HCT116 (cell line): ENCODE results near the gene OR2T1.
"Not testable (repeated sequence)": the region's sequence is repeated elsewhere in the genome, so short reads cannot be mapped to it uniquely, and the experiment has no call there.

Source experiments
- EZH2 ChIP-seq: fragments of 200-600 bp; sonication (generic); IDR thresholded peaks from 2 replicates; pipeline ENCODE4 v1.6.1; 2017; ENCODE audit warnings: antibody characterized with exemption, mixed run types
- JUND ChIP-seq: IDR thresholded peaks from 2 replicates; pipeline ENCODE4 v1.6.1; 2012
- POLR2A ChIP-seq: IDR thresholded peaks from 2 replicates; pipeline ENCODE4 v1.7.0; 2011; ENCODE audit warnings: borderline replicate concordance; ENCODE audit not compliant: insufficient read depth, insufficient read length; ENCODE audit errors: extremely low read depth
- SIN3A ChIP-seq: IDR thresholded peaks from 2 replicates; pipeline ENCODE4 v1.6.1; 2012; ENCODE audit warnings: low read depth
- ZNF274 ChIP-seq: fragments of 200-500 bp; sonication (Bioruptor generic); IDR thresholded peaks from 2 replicates; pipeline ENCODE4 v1.6.1; 2014; ENCODE audit warnings: mild to moderate bottlenecking, low read depth, low read length, inconsistent platforms
- TF ChIP-seq, protein P1 (sequence below), 3 experiments: fragments of 200-600 bp in 1 of 3; sonication (generic) in 1 of 3; IDR thresholded peaks in 2 of 3; conservative IDR thresholded peaks in 1 of 3; 2 replicates each; pipeline ENCODE4 v1.5.1; 2012 to 2017; ENCODE audit warnings: low read depth in 2 of 3, low read length in 2 of 3, antibody characterized with exemption in 1 of 3, borderline replicate concordance in 1 of 3, control low read depth in 1 of 3, mild to moderate bottlenecking in 1 of 3, mixed read lengths in 1 of 3, mixed run types in 1 of 3, moderate library complexity in 1 of 3; ENCODE audit not compliant: insufficient read depth in 1 of 3

DNA sequence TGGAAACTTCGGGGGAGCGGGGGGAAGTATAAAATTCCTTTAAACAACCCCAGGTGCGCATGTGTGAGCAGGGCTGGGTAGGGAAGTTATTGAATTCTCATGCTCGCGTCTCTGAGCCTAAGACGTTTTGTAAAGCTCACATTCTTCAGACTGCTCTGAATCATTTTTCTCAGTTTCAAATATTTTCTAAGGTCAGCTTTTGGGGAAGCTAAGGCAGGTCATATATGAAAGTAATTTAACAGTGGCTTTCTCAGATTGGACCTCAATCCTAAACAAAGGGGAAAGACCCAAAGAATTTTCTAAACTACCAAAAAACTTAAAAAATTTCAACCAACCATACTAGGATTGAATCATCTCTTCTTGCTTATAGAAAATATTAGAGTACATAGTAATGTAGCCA, 32.1 kb downstream of the OR2T1 start:
- TF ChIP-seq, protein P1, sequence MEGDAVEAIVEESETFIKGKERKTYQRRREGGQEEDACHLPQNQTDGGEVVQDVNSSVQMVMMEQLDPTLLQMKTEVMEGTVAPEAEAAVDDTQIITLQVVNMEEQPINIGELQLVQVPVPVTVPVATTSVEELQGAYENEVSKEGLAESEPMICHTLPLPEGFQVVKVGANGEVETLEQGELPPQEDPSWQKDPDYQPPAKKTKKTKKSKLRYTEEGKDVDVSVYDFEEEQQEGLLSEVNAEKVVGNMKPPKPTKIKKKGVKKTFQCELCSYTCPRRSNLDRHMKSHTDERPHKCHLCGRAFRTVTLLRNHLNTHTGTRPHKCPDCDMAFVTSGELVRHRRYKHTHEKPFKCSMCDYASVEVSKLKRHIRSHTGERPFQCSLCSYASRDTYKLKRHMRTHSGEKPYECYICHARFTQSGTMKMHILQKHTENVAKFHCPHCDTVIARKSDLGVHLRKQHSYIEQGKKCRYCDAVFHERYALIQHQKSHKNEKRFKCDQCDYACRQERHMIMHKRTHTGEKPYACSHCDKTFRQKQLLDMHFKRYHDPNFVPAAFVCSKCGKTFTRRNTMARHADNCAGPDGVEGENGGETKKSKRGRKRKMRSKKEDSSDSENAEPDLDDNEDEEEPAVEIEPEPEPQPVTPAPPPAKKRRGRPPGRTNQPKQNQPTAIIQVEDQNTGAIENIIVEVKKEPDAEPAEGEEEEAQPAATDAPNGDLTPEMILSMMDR (IDR thresholded peaks at IDR 0.05 in 2 of 3, conservative IDR thresholded peaks at IDR 0.05 in 1 of 3; ENCODE audit: borderline replicate concordance in 1 of 3, insufficient read depth in 1 of 3, low read depth in 2 of 3, low read length in 2 of 3) = not testable (repeated sequence)
- not testable (repeated sequence) for TF ChIP-seq EZH2, SIN3A, POLR2A, JUND, ZNF274
